ENCODE data around the gene DSCAM. TPM values are rescaled to one million over a fixed set of nuclear protein-coding genes. Genes with fewer than 3 reads are reported as not detected.
"Not testable (repeated sequence)": the region's sequence is repeated elsewhere in the genome, so short reads cannot be mapped to it uniquely, and the experiment has no call there.

DSCAM gene
- total and polyA plus RNA-seq, 2 donors (not counting 1 experiment from before 2014, with no cell fraction given): under 0.01 to 0.01 TPM

- no peak overlapping the region for H2AFZ ChIP-seq (ENCODE audit: low read length)
- H3K4me2 ChIP-seq (ENCODE audit: extremely low read depth, insufficient read depth, low read length): no peak overlapping the region
- no peak for DNase-seq (ENCODE audit: low read depth in 2 of 2)
- H4K20me1 ChIP-seq (ENCODE audit: control insufficient read depth, extremely low read depth, insufficient read depth, low read length): no peaks in the 10 kb centered on the region
- H3K27ac ChIP-seq (ENCODE audit: insufficient read depth, low read length): no peak overlapping the region
- H3K27me3 ChIP-seq (ENCODE audit: control insufficient read depth, insufficient read depth, low read length): no peaks in the 10 kb centered on the region
- no peaks in the 10 kb centered on the region for H3K4me1 ChIP-seq (ENCODE audit: control insufficient read depth, extremely low read depth, insufficient read depth, low read length)
- TF ChIP-seq EZH2 (IDR thresholded peaks at IDR 0.05; ENCODE audit: low read length, missing control alignments) (no peak), CTCF (conservative IDR thresholded peaks at IDR 0.05 in 1 of 2, IDR thresholded peaks at IDR 0.05 in 1 of 2; ENCODE audit: low read depth in 1 of 2, low read length in 2 of 2) (no peak)
- H3K9ac ChIP-seq (ENCODE audit: insufficient read depth, low read length): no peak overlapping the region
- H3K36me3 ChIP-seq (ENCODE audit: control insufficient read depth, insufficient read depth, low read length): no peaks in the 10 kb centered on the region
- no peaks in the 10 kb centered on the region for H3K9me3 ChIP-seq (ENCODE audit: control insufficient read depth, insufficient read depth, low read depth, low read length)
- H3K4me3 ChIP-seq (replicated peaks in 1 of 4; ENCODE audit: control extremely low read depth in 1 of 4, insufficient read depth in 1 of 4, low read depth in 3 of 4, low read length in 4 of 4): no peak overlapping the region
- no peaks in the 10 kb centered on the region for H3K79me2 ChIP-seq (ENCODE audit: control insufficient read depth, insufficient read depth, low read length)
Observed at GRCh38 chr21:40452548-40452947, 394.4 kb downstream of the DSCAM start.

GRCh38 chr21:40447016-40447415 lies 399.9 kb downstream of the DSCAM start:
- no peak overlapping the region for H3K4me3 ChIP-seq (replicated peaks in 1 of 4; ENCODE audit: control extremely low read depth in 1 of 4, insufficient read depth in 1 of 4, low read depth in 3 of 4, low read length in 4 of 4)
- no peaks in the 10 kb centered on the region for H3K79me2 ChIP-seq (ENCODE audit: control insufficient read depth, insufficient read depth, low read length)
- no peaks in the 10 kb centered on the region for H3K4me1 ChIP-seq (ENCODE audit: control insufficient read depth, extremely low read depth, insufficient read depth, low read length)
- no peaks in the 10 kb centered on the region for H3K9me3 ChIP-seq (ENCODE audit: control insufficient read depth, insufficient read depth, low read depth, low read length)
- TF ChIP-seq CTCF (conservative IDR thresholded peaks at IDR 0.05 in 1 of 2, IDR thresholded peaks at IDR 0.05 in 1 of 2; ENCODE audit: low read depth in 1 of 2, low read length in 2 of 2) (no peak), EZH2 (IDR thresholded peaks at IDR 0.05; ENCODE audit: low read length, missing control alignments) (no peak)
- no peak overlapping the region for H3K27ac ChIP-seq (ENCODE audit: insufficient read depth, low read length)
- H3K36me3 ChIP-seq (ENCODE audit: control insufficient read depth, insufficient read depth, low read length): no peaks in the 10 kb centered on the region
- H3K9ac ChIP-seq (ENCODE audit: insufficient read depth, low read length): no peak overlapping the region
- no peak for DNase-seq (ENCODE audit: low read depth in 2 of 2)
- H3K27me3 ChIP-seq (ENCODE audit: control insufficient read depth, insufficient read depth, low read length): no peaks in the 10 kb centered on the region
- no peak overlapping the region for H3K4me2 ChIP-seq (ENCODE audit: extremely low read depth, insufficient read depth, low read length)
- H4K20me1 ChIP-seq (ENCODE audit: control insufficient read depth, extremely low read depth, insufficient read depth, low read length): no peaks in the 10 kb centered on the region
- no peak overlapping the region for H2AFZ ChIP-seq (ENCODE audit: low read length)

- Histone ChIP-seq H3K4me1 (ENCODE audit: control insufficient read depth, extremely low read depth, insufficient read depth, low read length) (no peaks in the 10 kb centered on the region), H3K36me3 (ENCODE audit: control insufficient read depth, insufficient read depth, low read length) (no peaks in the 10 kb centered on the region), H4K20me1 (ENCODE audit: control insufficient read depth, extremely low read depth, insufficient read depth, low read length) (no peaks in the 10 kb centered on the region), H3K27me3 (ENCODE audit: control insufficient read depth, insufficient read depth, low read length) (no peaks in the 10 kb centered on the region), H3K27ac (ENCODE audit: insufficient read depth, low read length) (no peak overlapping the region), H3K79me2 (ENCODE audit: control insufficient read depth, insufficient read depth, low read length) (no peaks in the 10 kb centered on the region), H3K9ac (ENCODE audit: insufficient read depth, low read length) (no peak overlapping the region), H3K4me2 (ENCODE audit: extremely low read depth, insufficient read depth, low read length) (no peak overlapping the region), H3K9me3 (ENCODE audit: control insufficient read depth, insufficient read depth, low read depth, low read length) (no peaks in the 10 kb centered on the region), H2AFZ (ENCODE audit: low read length) (no peak overlapping the region), H3K4me3 (replicated peaks in 1 of 4; ENCODE audit: control extremely low read depth in 1 of 4, insufficient read depth in 1 of 4, low read depth in 3 of 4, low read length in 4 of 4) (no peak overlapping the region)
- DNase-seq (ENCODE audit: low read depth in 2 of 2): no peak
- TF ChIP-seq EZH2 (IDR thresholded peaks at IDR 0.05; ENCODE audit: low read length, missing control alignments) (no peak), CTCF (conservative IDR thresholded peaks at IDR 0.05 in 1 of 2, IDR thresholded peaks at IDR 0.05 in 1 of 2; ENCODE audit: low read depth in 1 of 2, low read length in 2 of 2) (no peak)
Observed at GRCh38 chr21:40445349-40445921, 401.5 kb downstream of the DSCAM start.

GRCh38 chr21:40439581-40439980 lies 407.4 kb downstream of the DSCAM start:
- H3K27me3 ChIP-seq (ENCODE audit: control insufficient read depth, insufficient read depth, low read length); H3K36me3 ChIP-seq (ENCODE audit: control insufficient read depth, insufficient read depth, low read length); H3K4me3 ChIP-seq (replicated peaks in 1 of 4; ENCODE audit: control extremely low read depth in 1 of 4, insufficient read depth in 1 of 4, low read depth in 3 of 4, low read length in 4 of 4); H4K20me1 ChIP-seq (ENCODE audit: control insufficient read depth, extremely low read depth, insufficient read depth, low read length); H3K9ac ChIP-seq (ENCODE audit: insufficient read depth, low read length); H3K4me2 ChIP-seq (ENCODE audit: extremely low read depth, insufficient read depth, low read length); H3K4me1 ChIP-seq (ENCODE audit: control insufficient read depth, extremely low read depth, insufficient read depth, low read length); H2AFZ ChIP-seq (ENCODE audit: low read length); H3K79me2 ChIP-seq (ENCODE audit: control insufficient read depth, insufficient read depth, low read length); DNase-seq (ENCODE audit: low read depth in 2 of 2); H3K9me3 ChIP-seq (ENCODE audit: control insufficient read depth, insufficient read depth, low read depth, low read length); H3K27ac ChIP-seq (ENCODE audit: insufficient read depth, low read length): not testable (repeated sequence)
